HG03159 (cell line): ENCODE data around the gene TRAF1.

ENCODE experiments used
- ATAC-seq: cut with Tn5 transposase; IDR thresholded peaks from one replicate; pipeline ENCODE4 v1.9.1; 2021; ENCODE audit warnings: mild to moderate bottlenecking, moderate library complexity; ENCODE audit not compliant: unreplicated experiment

Gene TRAF1

GRCh38 chr9:120911295-120911837, 15.2 kb downstream of the TRAF1 start:
- ATAC-seq = no peak

- no peak for ATAC-seq
Measured at GRCh38 chr9:120910643-120911042, 16.0 kb downstream of the TRAF1 start.

- ATAC-seq = no peak
Measured at GRCh38 chr9:120909904-120910303, 16.7 kb downstream of the TRAF1 start.

GRCh38 chr9:120905315-120906164, 21.1 kb downstream of the TRAF1 start:
- ATAC-seq = no peak

DNA sequence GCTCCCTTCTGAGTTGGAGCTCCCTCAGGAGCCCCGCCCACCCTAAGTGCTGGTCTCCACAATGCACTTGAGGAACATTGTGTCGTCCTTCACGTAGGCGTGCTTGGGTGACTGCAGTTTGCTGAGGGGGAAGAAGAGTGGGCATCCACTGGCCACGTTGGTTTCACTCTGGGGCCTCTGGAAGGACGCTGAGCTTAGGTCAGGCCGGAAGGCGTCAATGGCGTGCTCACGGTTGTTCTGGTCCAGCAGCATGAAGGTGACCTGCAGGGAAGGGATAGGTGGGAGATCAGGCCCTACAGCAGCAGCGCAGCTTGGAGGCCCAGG, 21.7 kb downstream of the TRAF1 start:
- ATAC-seq = no peak

DNA sequence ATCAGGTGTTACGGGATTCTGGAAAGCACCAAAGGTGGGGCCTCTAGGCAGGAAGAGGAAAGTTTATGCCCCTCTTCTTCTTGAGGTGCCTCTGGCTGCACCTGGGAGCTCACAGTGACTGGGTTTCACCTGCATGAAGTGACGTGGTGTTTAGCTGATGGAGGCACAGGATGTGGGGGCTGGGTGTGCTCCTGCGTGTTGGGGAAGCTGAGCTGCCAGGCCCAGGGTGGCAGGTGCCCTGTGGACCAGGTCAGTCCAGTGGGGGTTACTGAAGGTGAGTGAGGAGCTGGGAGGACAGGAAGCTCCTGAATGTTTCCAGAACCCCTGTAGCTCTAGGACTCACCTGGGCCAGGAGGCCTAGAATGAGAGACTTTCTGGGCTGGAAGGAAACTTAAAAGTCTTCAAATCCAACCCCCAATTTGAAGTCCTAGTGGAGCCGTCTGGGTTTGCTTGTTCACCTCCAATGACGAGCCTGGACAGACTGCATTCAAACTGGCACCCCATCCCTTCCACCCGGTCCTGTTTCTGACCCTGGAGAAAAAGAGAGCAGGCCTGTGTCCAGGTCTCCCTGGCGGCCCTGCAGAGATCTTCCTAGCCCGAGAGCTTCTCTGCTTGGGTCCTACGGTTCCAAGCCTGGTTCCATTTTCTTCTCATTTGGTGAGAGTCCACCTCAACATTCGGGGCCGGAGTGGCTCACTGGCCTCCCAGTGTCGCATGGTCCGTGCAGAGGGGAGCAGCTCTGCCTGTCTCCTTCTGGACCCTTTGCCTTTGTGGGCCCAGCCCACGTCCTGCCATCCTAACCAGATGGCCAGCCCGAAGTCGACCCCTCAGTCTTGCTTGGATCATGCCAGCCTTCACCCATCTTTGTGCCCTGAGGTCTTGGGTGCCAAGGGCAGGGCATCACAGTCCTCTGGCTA, 22.3 kb downstream of the TRAF1 start:
- ATAC-seq = no peak

DNA sequence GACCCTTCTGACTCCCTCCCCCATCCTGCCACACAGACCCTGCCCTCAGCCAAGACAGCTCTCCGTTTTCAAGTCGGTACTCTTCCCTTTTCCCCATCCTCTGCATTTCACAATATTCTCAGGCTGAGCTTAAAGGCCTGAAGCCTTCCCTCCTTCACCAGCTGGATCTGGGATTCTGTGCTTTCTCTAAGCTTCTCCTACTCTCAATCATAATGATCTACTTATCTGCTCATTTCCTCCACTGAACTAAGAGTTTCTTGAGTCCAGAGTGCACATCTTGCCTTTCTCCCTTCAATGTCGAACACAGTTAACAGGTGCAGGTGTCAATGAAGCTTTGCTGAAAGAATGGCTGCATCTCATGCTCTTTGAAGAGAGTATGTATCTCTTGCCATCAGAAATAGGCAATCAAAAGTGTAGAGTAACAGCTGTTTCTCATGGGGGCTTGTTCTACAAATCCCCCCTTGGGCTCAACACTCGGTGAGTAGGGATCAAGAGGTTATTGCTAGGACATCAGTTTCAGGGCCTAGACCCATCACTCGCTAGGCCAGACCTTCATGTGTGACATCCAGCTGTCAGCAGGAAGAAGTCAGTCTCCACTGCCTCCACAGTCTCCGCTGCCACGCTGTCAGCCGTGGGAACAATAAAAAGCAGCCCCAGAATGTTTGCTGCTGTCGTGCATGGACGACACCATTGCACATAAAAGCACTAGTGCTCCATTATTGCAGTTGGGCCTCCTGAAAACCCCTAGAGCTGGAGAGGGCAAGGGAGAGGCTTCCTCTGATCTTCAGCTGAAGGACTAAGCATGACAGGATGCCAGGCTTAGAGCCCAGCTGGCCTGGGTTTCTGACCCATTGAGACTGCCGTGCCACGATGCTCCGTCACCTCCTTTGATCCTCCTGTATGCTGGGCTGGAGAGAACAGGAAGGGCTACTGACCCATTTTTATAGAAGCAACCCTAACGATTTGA, 23.7 kb downstream of the TRAF1 start:
- ATAC-seq = no peak

- no peak for ATAC-seq
Measured at GRCh38 chr9:120901755-120902568, 24.6 kb downstream of the TRAF1 start.

DNA sequence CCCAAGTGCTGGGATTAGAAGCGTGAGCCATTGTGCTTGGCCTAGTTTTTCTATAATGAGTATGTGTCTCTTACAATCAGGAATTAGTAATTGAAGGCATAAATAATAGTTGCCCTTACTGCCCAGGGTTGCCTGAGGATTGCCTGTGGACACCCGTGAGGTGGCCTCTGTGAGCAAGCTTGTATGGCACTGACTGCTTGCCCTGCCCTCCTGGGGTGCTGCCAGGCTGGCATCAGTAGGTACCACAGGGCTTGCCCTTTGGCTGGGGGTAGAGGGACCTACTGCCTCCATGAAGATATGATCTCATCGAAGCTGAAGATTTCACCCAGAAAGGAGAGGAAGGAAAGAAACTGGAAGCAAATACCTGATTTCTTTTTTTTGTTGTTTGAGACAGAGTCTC, 25.8 kb downstream of the TRAF1 start:
- ATAC-seq = no peak

DNA sequence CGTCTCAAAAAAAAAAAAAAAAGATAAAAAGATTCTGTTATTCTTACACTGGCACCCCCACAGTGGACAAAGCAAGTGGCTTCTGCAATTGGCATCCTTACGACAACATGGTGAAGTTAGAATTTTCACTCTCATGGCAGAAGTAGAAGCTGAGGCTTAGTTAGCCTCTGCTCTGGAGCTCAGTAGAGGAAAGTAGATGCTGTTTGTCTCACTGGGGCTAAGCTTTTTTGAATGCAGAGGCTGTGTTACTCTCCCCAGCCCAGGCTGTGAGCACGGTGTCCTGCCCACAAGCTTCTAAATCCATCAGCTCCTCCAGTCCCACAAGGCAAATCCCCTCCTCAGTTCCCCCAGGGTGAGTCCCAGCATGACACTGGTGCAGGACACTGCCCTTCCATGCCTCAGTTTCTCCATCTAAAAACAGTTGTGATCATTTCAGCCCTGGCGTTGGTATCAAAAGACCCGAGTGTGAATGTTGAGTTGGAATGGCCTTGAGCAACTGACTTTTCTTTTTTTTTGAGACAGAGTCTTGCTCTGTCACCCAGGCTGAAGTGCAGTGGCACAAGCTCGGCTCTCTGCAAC, 27.0 kb downstream of the TRAF1 start:
- no peak for ATAC-seq

- ATAC-seq = no peak
Measured at GRCh38 chr9:120898396-120898795, 28.2 kb downstream of the TRAF1 start.

GRCh38 chr9:120895951-120896350, 30.6 kb downstream of the TRAF1 start:
- no peak for ATAC-seq

GRCh38 chr9:120894321-120895148, 32.1 kb downstream of the TRAF1 start:
- ATAC-seq = no peak

- ATAC-seq = no peak
Measured at GRCh38 chr9:120893611-120894307, 32.8 kb downstream of the TRAF1 start.

- ATAC-seq = peak; percentile 69
Measured at GRCh38 chr9:120892748-120893610, 33.6 kb downstream of the TRAF1 start.

GRCh38 chr9:120891884-120892747, 34.5 kb downstream of the TRAF1 start:
- peak; percentile 21 for ATAC-seq
